HG03060 (cell line): Measurements from ENCODE around the gene BAHD1.

Experiments
- ATAC-seq: cut with Tn5 transposase; IDR thresholded peaks from one replicate; pipeline ENCODE4 v1.9.1; 2021; ENCODE audit warnings: low read depth, moderate number of reproducible peaks; ENCODE audit not compliant: unreplicated experiment

The BAHD1 gene

DNA sequence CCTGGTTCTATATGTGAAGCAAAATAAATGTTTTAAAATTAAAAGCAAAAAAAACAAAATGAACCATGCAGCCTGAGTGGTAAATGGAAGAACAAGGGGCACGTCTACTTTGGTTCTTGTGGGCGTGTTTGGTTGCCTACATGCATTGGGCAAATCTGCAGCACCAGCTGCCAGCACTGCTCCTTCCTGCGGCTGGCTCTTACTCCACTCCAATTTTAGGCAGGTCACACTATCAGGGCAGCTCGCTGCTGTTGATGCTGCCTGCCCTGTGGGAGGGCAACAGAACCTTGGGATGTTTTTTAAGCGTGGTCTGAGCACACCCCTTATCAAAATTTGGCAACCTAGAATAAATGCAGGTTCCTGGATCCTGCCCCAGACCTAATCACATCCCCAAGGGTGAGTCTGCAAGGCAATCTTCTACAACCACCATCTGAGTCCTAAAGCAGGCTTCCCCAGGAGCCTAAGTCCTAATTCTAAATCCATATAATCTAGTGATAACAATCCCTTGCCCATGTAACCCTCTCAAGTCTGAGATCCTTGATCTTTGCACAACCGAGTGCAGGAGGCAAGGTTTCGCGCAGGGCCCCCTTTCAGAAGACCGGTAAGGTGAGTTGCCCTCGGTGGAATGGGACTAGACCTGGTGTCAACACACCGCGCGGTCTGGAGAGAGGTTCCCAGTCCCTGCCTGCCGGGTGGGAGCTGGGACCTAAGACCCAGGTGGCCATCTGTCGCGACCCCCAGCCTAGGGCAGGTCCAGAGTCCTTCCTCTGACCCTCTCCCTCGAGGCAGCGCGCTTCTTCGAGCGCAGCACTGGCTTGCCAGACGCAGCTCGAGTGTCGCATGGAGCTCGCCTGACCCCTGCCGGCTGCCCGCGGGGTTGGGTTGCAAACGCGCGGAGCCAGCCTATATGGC is 19.3 kb upstream of the BAHD1 start:
- ATAC-seq = no peak

DNA sequence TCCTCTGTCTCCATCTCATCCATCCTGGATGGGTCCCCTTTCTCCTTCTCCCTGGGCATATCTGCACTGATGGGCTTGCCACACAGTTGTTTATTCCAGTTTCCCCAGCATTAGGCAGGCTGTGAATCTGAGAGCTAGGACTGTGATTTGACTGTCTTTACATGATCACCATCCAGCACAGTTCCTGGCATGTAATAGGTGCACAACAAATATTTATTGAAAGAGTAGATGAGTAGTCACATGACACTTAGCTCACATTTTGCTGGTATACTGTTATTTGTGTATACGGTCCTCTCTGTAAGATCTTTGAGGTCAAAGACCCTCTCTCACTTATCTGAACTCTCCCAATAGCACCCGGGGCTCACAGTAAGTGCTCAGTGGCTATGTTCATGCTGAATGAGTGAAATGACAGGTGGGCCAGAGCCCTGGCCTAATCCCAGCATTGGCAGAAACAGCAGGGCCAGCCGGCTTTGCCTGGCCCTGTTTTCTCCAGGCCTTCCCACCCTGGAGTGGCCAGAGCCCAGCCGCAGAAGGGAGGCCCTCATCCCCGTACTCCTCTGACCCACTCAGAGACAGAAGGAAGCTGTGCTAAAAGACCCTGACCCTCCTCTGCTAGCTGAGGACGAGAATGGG is 16.2 kb upstream of the BAHD1 start:
- ATAC-seq = no peak

DNA sequence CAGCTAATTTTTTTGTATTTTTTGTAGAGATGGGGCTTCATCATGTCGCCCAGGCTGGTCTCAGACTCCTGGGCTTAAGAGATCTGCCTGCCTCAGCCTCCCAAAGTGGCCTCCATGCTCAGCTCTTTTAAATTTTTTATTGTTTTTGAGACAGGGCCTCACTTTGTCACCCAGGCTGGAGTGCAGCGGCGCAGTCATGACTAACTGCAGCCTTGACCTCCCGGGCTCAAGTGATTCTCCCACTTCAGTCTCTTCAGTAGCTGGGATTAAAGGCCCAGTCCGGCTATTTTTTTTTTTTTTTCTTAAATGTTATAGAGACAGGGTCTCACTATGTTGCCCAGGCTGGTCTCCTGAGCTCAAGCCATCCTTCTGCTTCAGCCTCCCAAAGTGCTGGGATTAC is 15.1 kb upstream of the BAHD1 start:
- ATAC-seq = no peak

DNA sequence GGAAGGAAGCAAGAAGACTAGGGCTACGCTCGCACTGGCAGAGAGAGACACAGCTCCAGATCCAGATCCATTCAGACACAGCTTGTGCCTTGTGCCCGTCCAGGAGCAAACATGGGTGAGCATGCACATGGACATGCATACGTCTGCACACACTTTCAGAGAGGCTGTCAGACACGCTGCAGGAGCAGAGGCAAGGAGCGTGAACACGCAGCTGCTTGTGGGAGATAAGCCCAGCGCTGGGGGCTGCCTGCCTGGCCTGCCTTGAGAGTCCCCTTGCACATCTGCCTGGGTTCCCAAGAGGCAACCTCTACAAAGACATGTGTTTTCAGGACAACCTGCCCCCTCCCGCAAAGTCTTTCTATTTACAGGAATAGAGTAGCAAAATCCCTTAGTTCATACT is 13.6 kb upstream of the BAHD1 start:
- no peak for ATAC-seq

DNA sequence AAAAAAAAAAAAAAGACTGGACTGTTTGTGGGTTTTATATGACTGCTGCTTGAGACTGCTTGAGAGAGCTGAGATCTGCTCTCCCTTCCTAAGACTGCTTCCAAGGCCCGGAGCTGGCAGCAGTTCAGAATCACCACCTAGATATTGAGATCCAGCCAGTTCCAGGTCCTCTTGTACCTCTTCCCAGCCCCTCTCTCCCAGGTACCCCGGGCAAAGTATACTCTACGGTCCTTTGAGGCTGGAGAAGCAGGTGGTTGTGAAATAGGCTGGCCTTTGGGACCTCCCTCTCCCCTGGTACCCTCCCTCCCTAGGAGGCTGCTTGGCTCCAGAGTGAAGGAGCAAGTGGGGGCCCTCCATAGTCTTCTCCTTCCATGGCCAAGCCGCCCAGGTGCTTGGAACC is 12.6 kb upstream of the BAHD1 start:
- ATAC-seq = no peak

DNA sequence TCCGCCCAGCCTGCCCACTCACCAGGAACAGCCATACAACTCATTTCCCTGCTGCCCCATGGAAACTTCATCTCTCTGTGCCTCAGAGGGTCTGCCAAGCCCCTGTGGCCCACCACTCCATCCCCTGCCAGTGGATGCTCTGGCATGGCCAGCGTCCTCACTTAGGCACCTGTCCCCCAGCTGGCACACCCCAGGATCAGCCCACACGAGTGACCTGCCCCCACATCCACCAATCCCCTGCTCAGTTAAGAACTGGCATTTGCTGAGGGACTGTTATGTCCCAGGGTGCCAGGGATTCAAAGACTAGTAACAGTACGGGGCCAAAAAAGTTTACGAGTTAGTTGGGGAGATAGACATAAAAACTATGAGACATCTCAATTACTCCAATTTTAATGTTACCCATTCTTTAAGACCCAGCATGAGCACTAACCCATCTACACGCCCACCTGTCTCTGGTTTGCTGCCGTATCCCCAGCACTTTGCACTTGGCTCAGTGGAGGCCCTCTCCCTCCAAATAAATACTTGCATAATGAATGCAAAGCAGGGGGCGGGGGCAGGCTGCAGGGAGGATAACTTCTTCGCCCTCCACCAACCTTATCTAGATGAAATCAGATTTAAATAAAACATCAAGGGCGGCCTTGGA is 11.6 kb upstream of the BAHD1 start:
- ATAC-seq = no peak

DNA sequence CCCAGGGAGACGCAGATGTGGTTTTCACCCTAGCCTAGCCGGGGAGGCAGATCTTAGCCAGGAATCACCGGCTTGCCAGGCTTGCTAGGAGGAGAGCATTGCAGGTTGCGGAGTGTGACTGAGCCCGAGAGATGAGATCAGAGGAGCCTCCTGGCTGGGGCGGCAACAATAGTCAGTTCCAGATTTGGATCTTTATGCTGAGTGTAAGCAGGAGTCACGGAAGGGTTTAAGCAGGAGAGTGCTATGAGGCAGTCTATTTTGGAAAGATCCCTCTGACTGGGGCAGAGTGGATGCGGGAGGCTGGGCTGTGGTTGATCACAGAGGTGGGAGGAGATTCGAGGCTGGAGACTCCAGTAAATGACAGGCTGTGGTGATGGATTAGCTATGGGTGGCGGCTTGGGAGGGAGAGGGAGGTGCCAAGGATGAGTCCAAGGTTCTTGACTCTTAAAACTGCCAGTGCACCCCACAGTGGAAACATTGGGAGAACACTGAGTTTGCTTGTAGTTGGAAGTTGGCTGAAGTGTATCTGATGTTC is 10.4 kb upstream of the BAHD1 start:
- ATAC-seq = no peak

DNA sequence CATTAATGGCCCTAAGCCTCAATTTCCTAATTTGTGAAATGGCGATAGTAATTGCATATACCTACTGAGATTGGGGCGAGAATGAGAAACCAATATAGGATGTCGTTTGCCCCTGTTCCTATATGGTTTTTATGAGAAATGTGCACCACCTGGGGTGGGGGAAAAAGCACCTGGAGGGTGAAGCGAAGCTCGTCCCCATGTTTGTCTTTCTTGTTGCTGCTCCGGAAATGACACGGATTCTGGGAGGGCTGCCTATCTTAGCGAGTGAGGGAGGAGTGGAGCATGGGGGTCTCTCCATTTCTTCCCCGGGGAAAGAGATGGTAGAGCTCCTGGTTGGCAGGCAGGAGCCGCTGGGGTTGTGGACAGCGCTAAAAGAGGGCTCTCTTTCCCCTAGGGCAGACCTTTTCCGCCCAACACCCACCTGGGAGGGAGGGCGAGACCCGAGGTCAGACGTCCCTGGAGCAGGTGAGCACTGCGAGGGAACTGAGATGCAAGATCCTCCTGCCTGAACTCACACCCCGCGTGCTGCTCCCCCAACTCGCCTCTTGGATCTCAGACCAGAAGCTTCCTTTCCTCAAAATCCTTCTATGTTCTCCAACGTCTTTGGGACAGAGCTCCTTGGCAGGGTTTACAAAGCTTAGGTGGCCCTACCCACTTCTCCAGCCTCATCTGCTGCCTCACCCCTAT is 5.6 kb upstream of the BAHD1 start:
- ATAC-seq = no peak

DNA sequence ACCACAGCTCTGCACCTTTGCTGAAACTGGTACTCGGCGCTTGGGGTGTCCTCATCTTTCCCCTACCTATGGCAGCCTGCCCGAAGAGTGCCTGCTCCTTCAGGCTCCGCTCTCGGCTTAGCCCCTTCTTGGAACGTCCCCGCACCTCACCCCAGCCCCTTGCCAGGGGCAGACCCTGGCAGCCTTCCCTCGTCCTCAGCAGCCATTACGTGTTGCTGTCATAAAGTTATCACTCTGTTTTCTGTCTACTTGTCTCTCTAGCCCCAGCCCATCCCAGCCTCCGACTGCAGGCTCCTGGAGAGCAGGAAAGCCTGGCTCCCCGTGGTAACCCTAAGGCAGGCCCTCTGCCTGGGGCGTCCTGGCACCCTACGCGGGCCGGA is 5.1 kb upstream of the BAHD1 start:
- ATAC-seq = no peak

DNA sequence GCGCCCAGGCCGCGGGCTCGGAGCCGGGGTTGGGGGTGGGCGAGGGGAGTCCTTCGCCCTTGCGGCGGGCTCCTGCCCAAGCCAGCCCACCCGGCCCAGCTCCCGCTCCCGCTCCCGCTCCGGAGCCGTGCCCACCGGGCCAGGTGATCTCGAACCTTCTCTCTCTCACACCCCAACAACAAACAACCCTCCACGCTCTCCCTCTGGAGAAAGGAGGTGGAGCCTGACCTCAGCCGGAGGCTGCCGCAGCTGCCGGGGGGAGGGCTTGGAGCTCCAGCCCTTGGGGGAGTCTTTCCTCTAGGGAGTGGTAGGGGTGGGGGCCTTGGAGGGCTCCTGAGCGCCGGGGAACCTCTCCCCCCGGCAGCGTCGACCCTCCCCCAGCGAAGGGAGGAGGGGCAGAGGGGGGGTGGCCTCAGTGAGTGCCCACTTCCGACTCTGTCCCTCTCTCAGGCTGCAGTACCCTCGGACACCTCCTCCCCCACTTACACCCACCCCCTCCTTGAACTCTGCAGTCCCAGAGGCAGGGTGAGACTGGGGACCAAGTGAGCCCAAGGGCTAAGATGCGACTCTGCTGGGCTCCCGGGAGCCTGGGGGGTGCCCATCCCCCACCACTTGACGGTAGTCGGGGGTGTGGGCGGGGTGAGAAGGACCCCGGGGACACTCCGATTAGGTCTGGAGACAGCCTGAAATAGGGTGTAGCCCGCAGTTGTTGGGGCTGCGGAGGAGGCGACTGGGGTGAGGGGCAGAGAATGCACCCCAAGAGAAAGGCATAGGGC is 4.4 kb upstream of the BAHD1 start:
- ATAC-seq = no peak

DNA sequence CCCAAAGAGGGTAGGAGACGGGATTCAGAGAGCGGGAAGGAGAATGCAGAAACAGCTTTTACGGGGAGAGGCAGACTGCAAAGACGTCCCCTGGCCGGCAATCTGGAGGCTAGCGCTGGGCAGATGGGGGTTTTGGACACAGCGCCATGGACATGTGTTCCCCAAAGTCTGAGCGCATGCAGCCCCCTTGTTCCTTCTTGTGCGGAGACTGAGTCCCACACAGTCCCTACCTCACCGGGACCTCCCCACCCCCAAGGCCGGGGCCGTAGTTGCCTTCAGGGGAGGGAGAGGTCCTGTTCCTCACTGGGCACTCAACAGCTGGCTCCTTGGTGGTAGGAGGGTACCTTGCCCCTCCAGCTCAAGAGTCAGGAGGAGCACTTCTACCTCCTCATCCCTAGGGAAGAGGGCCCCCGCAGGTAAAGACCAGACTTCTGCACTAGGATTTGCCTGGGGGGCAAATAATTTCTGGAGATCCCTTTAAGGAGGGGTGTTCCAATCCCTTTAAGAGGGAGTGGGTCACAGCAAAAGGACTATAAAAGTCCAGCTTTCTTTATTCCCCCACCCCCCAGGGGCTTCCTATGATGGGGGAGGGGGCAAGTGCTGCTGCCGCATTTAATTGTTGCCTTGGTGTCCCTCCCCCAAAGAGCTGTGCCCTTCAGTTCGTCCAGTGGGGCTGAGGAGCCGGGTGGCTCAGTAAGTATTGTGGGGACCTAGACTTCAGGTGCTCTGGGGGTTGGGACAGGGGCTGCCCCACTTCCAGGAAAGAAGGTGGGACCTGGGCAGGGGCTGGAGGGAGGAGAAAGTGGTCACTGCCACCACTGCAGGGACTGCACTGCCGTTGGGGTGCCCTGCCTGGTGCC is 3.6 kb upstream of the BAHD1 start:
- no peak for ATAC-seq

DNA sequence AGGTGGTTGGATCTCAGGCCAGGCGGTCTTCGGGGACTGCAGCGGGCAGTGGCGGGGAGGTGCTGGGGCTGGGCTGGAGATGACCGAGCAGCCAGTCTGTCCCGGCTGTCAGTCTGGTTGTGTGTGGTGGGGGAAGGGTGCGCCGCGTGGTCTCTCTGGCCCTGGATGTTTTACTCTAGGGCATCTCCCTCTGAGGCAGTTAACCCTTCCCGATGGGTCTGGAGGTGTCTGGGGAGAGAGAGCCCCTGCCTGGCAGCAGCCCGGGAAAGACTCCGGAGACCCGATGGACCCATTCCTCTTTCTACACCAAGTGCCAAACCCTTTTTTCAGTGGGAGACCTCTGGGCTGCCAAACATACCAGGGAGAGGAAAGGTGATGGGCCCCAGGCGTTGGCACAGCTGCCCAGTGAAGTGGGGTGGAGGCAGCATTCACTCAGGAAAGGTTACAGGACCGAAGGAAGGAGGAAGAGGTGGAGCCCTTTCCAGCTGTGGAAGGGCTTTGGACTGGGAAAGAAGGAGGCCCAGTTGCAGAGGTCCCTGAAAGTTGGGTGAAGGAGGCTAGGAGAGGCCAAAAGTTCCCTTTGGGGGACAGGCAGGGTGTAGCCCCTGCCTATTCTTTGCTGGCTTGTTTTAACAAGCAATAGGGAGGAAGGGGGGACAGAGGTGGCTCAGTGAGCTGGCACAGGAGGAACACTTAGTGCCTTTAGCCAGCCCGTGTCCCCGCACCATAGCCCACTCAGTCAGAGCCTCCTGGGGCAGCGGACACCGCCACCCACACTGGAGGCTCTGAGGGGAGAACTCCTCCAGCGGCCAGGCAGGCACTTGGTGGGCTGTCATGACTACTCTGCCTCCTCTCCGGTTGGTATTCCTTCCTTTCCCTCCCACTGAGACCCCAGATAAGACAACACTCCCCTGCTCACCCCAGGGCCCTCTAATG is 2.7 kb upstream of the BAHD1 start:
- ATAC-seq = no peak

DNA sequence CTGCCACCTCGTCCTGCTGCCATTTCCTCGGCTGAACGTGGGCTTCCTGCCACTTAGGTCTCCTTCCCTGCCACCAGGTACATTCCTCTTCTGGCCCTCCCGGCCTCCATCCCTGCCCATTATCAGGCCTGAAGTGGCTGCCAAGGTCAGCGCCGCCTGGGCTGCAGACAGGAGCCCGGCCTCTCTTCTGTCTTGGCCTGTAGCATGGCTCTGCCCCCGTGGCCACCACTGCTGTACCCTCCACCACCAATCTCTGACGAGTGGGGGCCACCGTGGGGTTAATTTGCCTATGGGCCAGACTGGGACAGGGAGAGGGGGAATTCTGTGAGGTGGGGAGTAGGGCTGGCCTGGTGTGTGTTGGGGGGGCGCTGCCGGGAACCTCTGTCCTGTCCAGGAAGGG is 2.0 kb upstream of the BAHD1 start:
- ATAC-seq = no peak

DNA sequence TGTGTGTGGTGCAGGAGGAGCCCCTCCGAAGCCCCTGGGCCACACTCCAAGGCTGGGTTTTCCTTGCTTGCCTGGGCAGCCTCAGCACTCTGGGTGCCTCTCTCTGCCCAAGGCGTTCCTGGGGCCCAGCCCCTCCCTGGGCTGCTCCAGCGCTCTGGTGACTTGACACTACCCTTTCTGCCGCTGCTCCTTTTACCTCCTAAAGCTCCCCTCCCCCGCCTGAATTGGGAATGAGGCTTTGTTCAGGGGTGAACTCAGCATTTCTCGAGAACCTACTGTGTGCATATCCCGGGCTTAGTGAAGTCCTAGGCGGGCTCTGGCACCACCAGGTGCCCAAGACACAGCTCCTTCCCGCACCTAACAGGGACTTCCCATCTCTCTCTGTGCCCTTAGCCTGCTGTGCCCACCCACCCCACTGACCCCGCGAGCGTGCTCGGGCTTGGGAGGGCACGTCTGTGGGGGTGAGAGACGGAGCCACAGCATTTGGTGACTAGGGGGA is 1.2 kb upstream of the BAHD1 start:
- ATAC-seq = no peak

DNA sequence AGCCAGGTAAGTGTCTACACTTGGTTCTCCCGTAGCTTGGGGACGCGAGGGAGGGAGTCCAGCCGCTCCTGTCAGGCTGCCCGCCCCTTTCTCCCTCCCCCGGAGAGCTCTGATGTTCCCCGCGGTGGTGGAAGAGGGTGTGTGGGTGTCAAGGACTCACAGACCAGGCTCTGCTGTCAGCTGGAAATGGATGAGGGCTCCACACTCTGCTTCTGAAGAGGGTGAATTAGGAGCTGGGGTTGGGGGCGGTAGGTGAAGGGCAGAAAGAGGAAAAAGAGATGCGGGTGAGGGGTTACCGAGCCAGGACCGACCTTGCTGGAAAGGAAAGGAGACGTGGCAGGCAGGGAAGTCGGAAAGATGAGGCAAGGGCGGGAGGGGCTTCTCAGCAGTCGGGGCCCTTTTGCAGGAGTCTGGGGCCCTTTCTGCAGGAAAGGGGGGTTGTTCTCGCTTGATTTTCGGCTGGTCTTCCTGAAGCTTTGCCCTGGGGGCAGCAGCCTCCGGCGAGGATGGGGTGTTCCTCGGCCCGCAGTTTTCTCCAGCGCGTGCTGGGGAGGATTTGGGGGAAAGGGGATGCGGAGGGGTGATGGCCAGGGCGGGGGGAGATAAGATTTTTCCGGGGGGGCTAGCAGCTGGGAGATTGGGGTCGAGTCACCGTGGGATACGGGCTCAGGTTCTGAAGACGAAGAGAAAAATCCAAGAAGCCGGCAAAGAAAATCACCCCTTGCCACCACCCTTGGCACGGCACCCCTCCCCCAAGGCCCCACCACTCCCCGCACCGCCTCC is 602 bp upstream of the BAHD1 start:
- ATAC-seq = no peak

DNA sequence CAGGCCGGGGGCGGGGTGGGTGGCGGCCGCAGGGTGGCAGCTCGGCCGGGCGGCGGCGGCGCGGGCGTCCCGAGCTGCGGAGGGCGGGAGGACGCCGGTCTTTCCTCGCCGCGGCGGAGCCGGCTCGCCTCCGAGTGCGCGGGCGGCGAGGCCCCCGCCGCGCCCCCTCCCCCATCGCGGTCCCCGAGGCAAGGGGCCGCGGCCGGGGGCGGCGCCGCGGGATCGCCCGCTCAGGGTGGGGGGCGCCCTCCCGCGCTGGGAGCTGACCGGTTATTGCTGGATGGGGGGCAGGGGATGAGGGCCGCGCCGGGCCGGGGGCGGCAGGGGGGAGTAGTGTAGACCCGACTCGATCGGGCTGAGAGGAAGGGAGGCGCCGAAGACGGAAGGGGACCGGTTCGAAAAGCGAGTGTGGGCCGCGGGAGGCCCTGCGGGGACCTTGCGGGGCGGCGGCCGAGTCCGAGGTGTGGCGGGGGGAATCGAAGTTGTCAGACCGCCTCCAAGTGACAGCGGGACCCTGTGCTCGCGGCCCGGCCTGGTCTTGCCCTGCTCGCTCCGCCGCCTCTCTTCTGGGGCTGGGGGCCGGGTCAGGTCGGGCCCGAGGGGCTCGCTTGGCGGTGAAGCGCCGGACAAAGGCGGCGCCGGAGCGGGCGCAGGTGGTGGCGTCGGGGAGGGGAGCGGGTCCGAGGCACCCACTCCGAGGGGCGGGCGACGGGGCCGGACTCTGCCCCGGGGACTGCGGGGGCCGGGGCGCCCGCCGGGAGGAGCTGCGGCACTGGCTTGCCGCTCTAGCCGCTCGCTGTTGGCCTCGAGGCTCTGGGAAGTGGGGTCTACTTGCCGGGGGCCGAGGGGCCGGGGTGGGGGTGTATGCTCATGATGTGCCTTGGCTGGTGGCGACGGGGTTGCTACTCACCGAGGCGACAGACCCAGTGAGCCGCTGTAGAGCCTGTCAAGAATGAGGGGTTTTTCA is 1.1 kb downstream of the BAHD1 start:
- no peak for ATAC-seq
